ENCODE measurements around the gene KLRC1.
"Not testable (repeated sequence)": the region's sequence is repeated elsewhere in the genome, so short reads cannot be mapped to it uniquely, and the experiment has no call there.

Gene KLRC1

GRCh38 chr12:10453156-10453555, at the start of gene KLRC1:
Gene KLRC1, minus strand, starts transcription at chr12:10453377. Its CDS starts 2,221 bp downstream, at chr12:10451156.
- no peak for DNase-seq

GRCh38 chr12:10501030-10501429, 47.9 kb upstream of the KLRC1 start:
- DNase-seq: no peak

- DNase-seq: no peak
Measured at GRCh38 chr12:10498042-10498441, 44.9 kb upstream of the KLRC1 start.

- DNase-seq: no peak
Measured at GRCh38 chr12:10497602-10498001, 44.4 kb upstream of the KLRC1 start.

GRCh38 chr12:10491766-10492165, 38.6 kb upstream of the KLRC1 start:
- DNase-seq: no peak

GRCh38 chr12:10487328-10487727, 34.2 kb upstream of the KLRC1 start:
- not testable (repeated sequence) for DNase-seq

- not testable (repeated sequence) for DNase-seq
Measured at GRCh38 chr12:10481901-10482300, 28.7 kb upstream of the KLRC1 start.

- not testable (repeated sequence) for DNase-seq
Measured at GRCh38 chr12:10472808-10473207, 19.6 kb upstream of the KLRC1 start.

GRCh38 chr12:10469701-10470100, 16.5 kb upstream of the KLRC1 start:
- no peak for DNase-seq

GRCh38 chr12:10466311-10466710, 13.1 kb upstream of the KLRC1 start:
- DNase-seq: no peak

GRCh38 chr12:10457760-10458159, 4.6 kb upstream of the KLRC1 start:
- DNase-seq: no peak

GRCh38 chr12:10456856-10457255, 3.7 kb upstream of the KLRC1 start:
- DNase-seq: no peak

GRCh38 chr12:10455766-10456165, 2.6 kb upstream of the KLRC1 start:
- DNase-seq: no peak

- no peak for DNase-seq
Measured at GRCh38 chr12:10454531-10454930, 1.4 kb upstream of the KLRC1 start.

GRCh38 chr12:10448236-10448635, 4.9 kb downstream of the KLRC1 start:
- no peak for DNase-seq

- not testable (repeated sequence) for DNase-seq
Measured at GRCh38 chr12:10446052-10446451, 7.1 kb downstream of the KLRC1 start.

- DNase-seq: not testable (repeated sequence)
Measured at GRCh38 chr12:10441144-10441543, 12.0 kb downstream of the KLRC1 start.

GRCh38 chr12:10439608-10440274, 13.4 kb downstream of the KLRC1 start:
- DNase-seq: not testable (repeated sequence)

GRCh38 chr12:10437601-10438000, 15.6 kb downstream of the KLRC1 start:
- not testable (repeated sequence) for DNase-seq

GRCh38 chr12:10435816-10436215, 17.4 kb downstream of the KLRC1 start, which contains the start of gene KLRC2:
Gene KLRC2, minus strand, starts transcription at chr12:10436010. Its CDS starts 24 bp downstream, at chr12:10435986.
- DNase-seq: not testable (repeated sequence)

- not testable (repeated sequence) for DNase-seq
Measured at GRCh38 chr12:10430623-10431022, 22.6 kb downstream of the KLRC1 start.

- DNase-seq: not testable (repeated sequence)
Measured at GRCh38 chr12:10425938-10426337, 27.2 kb downstream of the KLRC1 start.

- DNase-seq: not testable (repeated sequence)
Measured at GRCh38 chr12:10424260-10424899, 28.8 kb downstream of the KLRC1 start.

GRCh38 chr12:10422159-10422558, 31.0 kb downstream of the KLRC1 start:
- not testable (repeated sequence) for DNase-seq

Measured in NCI-H187 (cell line).